ENCODE data around the gene RNU4-1. TPM values are rescaled to one million over a fixed set of nuclear protein-coding genes. Genes with fewer than 3 reads are reported as not detected.
A peak's percentile ranks its signal among the peaks of the same experiment; 100 is the strongest.

The RNU4-1 gene
- total and polyA plus RNA-seq, 2 of the 4 experiments (the other 2 are of a cell fraction), result under 0.01 TPM; not detected in 1

DNA sequence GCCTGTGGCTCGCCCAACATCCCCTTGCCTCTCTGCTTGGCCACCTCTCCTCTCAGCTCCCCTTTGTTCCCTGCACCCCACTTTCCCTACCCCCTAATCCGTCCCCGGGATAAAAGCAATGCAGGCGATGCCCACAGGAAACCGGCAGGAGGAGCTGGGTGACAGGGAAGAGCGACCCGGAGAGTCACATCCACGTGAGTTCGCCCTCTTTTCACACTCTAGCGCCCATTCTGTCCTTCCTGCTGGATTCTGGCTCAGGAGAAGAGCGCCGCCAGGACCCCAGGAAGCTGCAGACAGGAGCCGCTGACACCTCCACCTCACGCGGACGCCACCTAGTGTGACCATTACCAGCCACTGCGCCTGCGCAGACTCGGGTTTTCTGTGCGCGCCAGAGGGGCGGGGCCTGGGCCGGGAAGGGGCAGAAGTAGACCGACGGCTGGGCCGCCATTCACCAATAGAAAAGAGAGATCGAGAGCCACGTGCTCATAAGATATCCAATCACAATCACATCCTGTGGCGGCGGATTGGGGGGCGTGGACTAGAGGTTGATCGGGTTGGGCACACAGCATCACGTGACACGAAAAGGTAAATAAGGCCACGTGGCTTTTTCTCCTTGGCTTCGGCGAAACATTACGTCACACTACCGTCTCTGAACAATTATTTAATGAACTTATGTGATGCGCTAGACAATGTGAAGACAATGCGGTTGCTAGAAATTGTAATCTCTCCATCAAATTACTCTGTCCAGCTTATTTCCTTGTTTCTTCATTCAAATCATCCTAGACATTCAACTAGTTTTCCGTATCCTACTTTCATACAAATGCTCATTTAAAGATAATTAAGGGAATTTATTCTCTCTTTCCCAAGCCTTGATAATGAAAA lies 24.4 kb upstream of the RNU4-1 start (continued):
- TF ChIP-seq, protein P1, sequence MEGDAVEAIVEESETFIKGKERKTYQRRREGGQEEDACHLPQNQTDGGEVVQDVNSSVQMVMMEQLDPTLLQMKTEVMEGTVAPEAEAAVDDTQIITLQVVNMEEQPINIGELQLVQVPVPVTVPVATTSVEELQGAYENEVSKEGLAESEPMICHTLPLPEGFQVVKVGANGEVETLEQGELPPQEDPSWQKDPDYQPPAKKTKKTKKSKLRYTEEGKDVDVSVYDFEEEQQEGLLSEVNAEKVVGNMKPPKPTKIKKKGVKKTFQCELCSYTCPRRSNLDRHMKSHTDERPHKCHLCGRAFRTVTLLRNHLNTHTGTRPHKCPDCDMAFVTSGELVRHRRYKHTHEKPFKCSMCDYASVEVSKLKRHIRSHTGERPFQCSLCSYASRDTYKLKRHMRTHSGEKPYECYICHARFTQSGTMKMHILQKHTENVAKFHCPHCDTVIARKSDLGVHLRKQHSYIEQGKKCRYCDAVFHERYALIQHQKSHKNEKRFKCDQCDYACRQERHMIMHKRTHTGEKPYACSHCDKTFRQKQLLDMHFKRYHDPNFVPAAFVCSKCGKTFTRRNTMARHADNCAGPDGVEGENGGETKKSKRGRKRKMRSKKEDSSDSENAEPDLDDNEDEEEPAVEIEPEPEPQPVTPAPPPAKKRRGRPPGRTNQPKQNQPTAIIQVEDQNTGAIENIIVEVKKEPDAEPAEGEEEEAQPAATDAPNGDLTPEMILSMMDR (conservative IDR thresholded peaks at IDR 0.05; ENCODE audit: low read depth, low read length), result peak; percentile 53
- TF ChIP-seq FOS (IDR thresholded peaks at IDR 0.05; ENCODE audit: low read depth, low read length) (peak; percentile 37; the same call in 1 of the 2 replicates), SMC3 (IDR thresholded peaks at IDR 0.05; ENCODE audit: low read depth, low read length) (no peak), MAFK (IDR thresholded peaks at IDR 0.05; ENCODE audit: low read depth, low read length) (no peak), CHD1 (IDR thresholded peaks at IDR 0.05; ENCODE audit: low read depth, low read length) (no peak), POLR2A (IDR thresholded peaks at IDR 0.05; ENCODE audit: low read depth, low read length) (peak; percentile 71; the same call in 1 of the 2 replicates)
- TF ChIP-seq, protein P2, sequence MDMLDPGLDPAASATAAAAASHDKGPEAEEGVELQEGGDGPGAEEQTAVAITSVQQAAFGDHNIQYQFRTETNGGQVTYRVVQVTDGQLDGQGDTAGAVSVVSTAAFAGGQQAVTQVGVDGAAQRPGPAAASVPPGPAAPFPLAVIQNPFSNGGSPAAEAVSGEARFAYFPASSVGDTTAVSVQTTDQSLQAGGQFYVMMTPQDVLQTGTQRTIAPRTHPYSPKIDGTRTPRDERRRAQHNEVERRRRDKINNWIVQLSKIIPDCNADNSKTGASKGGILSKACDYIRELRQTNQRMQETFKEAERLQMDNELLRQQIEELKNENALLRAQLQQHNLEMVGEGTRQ (IDR thresholded peaks at IDR 0.05; ENCODE audit: low read depth, low read length), result peak; percentile 100

All from IMR-90 (cell line).